Measurements from ENCODE around the gene TMEM107.
"Not testable (repeated sequence)": the region's sequence is repeated elsewhere in the genome, so short reads cannot be mapped to it uniquely, and the experiment has no call there.

Gene TMEM107

GRCh38 chr17:8189711-8190477, 13.7 kb upstream of the TMEM107 start, which contains the start of gene BORCS6:
TSS of gene BORCS6 (minus strand) at chr17:8190180. CDS start at chr17:8190140, 40 bp downstream.
- DNase-seq (ENCODE audit: low spot score), result peak; percentile 98

GRCh38 chr17:8189041-8189710, 13.0 kb upstream of the TMEM107 start:
- DNase-seq (ENCODE audit: low spot score), result no peak

- DNase-seq (ENCODE audit: low spot score), result no peak
Observed at GRCh38 chr17:8188263-8188839, 12.2 kb upstream of the TMEM107 start.

- peak; percentile 93 for DNase-seq (ENCODE audit: low spot score)
Observed at GRCh38 chr17:8187517-8188262, 11.5 kb upstream of the TMEM107 start.

- peak; percentile 74 for DNase-seq (ENCODE audit: low spot score)
Observed at GRCh38 chr17:8186787-8187516, 10.8 kb upstream of the TMEM107 start.

- no peak for DNase-seq (ENCODE audit: low spot score)
Observed at GRCh38 chr17:8186446-8186786, 10.2 kb upstream of the TMEM107 start.

- no peak for DNase-seq (ENCODE audit: low spot score)
Observed at GRCh38 chr17:8185582-8186445, 9.6 kb upstream of the TMEM107 start.

GRCh38 chr17:8176998-8177731, 985 bp upstream of the TMEM107 start:
- DNase-seq (ENCODE audit: low spot score), result no peak

GRCh38 chr17:8175795-8176196, 384 bp downstream of the TMEM107 start:
- no peak for DNase-seq (ENCODE audit: low spot score)

- no peak for DNase-seq (ENCODE audit: low spot score)
Observed at GRCh38 chr17:8173871-8174322, 2.3 kb downstream of the TMEM107 start.

GRCh38 chr17:8173056-8173870, 2.9 kb downstream of the TMEM107 start:
- DNase-seq (ENCODE audit: low spot score), result peak; percentile 84

- not testable (repeated sequence) for DNase-seq (ENCODE audit: low spot score)
Observed at GRCh38 chr17:8170186-8170585, 6.0 kb downstream of the TMEM107 start.

GRCh38 chr17:8167526-8167925, 8.7 kb downstream of the TMEM107 start:
- no peak for DNase-seq (ENCODE audit: low spot score)

GRCh38 chr17:8166731-8167130, 9.4 kb downstream of the TMEM107 start:
- no peak for DNase-seq (ENCODE audit: low spot score)

- DNase-seq (ENCODE audit: low spot score), result no peak
Observed at GRCh38 chr17:8164815-8165131, 11.4 kb downstream of the TMEM107 start.

GRCh38 chr17:8163978-8164814, 12.0 kb downstream of the TMEM107 start:
- peak; percentile 70 for DNase-seq (ENCODE audit: low spot score)

- DNase-seq (ENCODE audit: low spot score), result no peak
Observed at GRCh38 chr17:8162997-8163977, 12.9 kb downstream of the TMEM107 start.
